ENCODE data around the gene MZF1. TPM values are rescaled to one million over a fixed set of nuclear protein-coding genes. Genes with fewer than 3 reads are reported as not detected.

The MZF1 gene
- polyA plus RNA-seq, 1 donor (not counting 4 experiments of a cell fraction or from before 2014, with no cell fraction given): 7.4 TPM

- no peak overlapping the region for H3K27ac ChIP-seq (ENCODE audit: control insufficient read depth, insufficient read depth, low read length)
- no peaks in the 10 kb centered on the region for H3K36me3 ChIP-seq (ENCODE audit: control insufficient read depth in 2 of 2, extremely low read depth in 1 of 2, insufficient read depth in 2 of 2, low read length in 2 of 2)
- H3K9me3 ChIP-seq (ENCODE audit: control insufficient read depth, low read depth, low read length): no peaks in the 10 kb centered on the region
- H2AFZ ChIP-seq (ENCODE audit: control insufficient read depth, low read length): no peak overlapping the region
- no peak for TF ChIP-seq CTCF (optimal IDR thresholded peaks at IDR 0.05 in 1 of 3, IDR thresholded peaks at IDR 0.05 in 1 of 3, conservative IDR thresholded peaks at IDR 0.05 in 1 of 3; ENCODE audit: extremely low read depth in 1 of 3, insufficient read depth in 2 of 3, low read length in 3 of 3)
- TF ChIP-seq EZH2 (IDR thresholded peaks at IDR 0.05; ENCODE audit: low read length): no peak
- H3K9me1 ChIP-seq (ENCODE audit: control insufficient read depth, extremely low read depth, insufficient read depth, low read length): no peaks in the 10 kb centered on the region
- H3K9ac ChIP-seq (ENCODE audit: control insufficient read depth, extremely low read depth, insufficient read depth, low read length): no peak overlapping the region
- no peak overlapping the region for H3K4me2 ChIP-seq (ENCODE audit: control insufficient read depth, extremely low read depth, insufficient read depth, low read depth, low read length)
- H3K4me3 ChIP-seq (ENCODE audit: control insufficient read depth in 2 of 3, extremely low read depth in 1 of 3, insufficient read depth in 2 of 3, low read depth in 1 of 3, low read length in 3 of 3): no peak overlapping the region
- no peaks in the 10 kb centered on the region for H4K20me1 ChIP-seq (ENCODE audit: control insufficient read depth, extremely low read depth, insufficient read depth, low read length)
- no peaks in the 10 kb centered on the region for H3K79me2 ChIP-seq (ENCODE audit: control insufficient read depth, insufficient read depth, low read length)
- no peaks in the 10 kb centered on the region for H3K4me1 ChIP-seq (ENCODE audit: control insufficient read depth, extremely low read depth, insufficient read depth, low read length)
- peaks cover 7% of the 10 kb centered on the region for H3K27me3 ChIP-seq (ENCODE audit: control insufficient read depth, extremely low read depth, insufficient read depth, low read length)
- no peak for FAIRE-seq
- DNase-seq (ENCODE audit: low read depth, low spot score): no peak
- dilution Hi-C loops (cut with MboI; ENCODE audit: extremely low pct_ligation_motif_present, low sequenced_read_pairs): no loop called here
Observed at GRCh38 chr19:58529405-58529804, 43.7 kb downstream of the MZF1 start.

GRCh38 chr19:58522709-58523108 lies 50.4 kb downstream of the MZF1 start:
- H3K4me1 ChIP-seq (ENCODE audit: control insufficient read depth, extremely low read depth, insufficient read depth, low read length): peaks cover 13% of the 10 kb centered on the region
- no peaks in the 10 kb centered on the region for H4K20me1 ChIP-seq (ENCODE audit: control insufficient read depth, extremely low read depth, insufficient read depth, low read length)
- H3K9ac ChIP-seq (ENCODE audit: control insufficient read depth, extremely low read depth, insufficient read depth, low read length): no peak overlapping the region
- no peak overlapping the region for H2AFZ ChIP-seq (ENCODE audit: control insufficient read depth, low read length)
- no peaks in the 10 kb centered on the region for H3K9me3 ChIP-seq (ENCODE audit: control insufficient read depth, low read depth, low read length)
- H3K9me1 ChIP-seq (ENCODE audit: control insufficient read depth, extremely low read depth, insufficient read depth, low read length): no peaks in the 10 kb centered on the region
- dilution Hi-C loops (cut with MboI; ENCODE audit: extremely low pct_ligation_motif_present, low sequenced_read_pairs): no loop called here
- H3K27me3 ChIP-seq (ENCODE audit: control insufficient read depth, extremely low read depth, insufficient read depth, low read length): no peaks in the 10 kb centered on the region
- no peak for TF ChIP-seq EZH2 (IDR thresholded peaks at IDR 0.05; ENCODE audit: low read length)
- no peak for TF ChIP-seq CTCF (optimal IDR thresholded peaks at IDR 0.05 in 1 of 3, IDR thresholded peaks at IDR 0.05 in 1 of 3, conservative IDR thresholded peaks at IDR 0.05 in 1 of 3; ENCODE audit: extremely low read depth in 1 of 3, insufficient read depth in 2 of 3, low read length in 3 of 3)
- FAIRE-seq: no peak
- H3K27ac ChIP-seq (ENCODE audit: control insufficient read depth, insufficient read depth, low read length): no peak overlapping the region
- no peak overlapping the region for H3K4me2 ChIP-seq (ENCODE audit: control insufficient read depth, extremely low read depth, insufficient read depth, low read depth, low read length)
- no peak overlapping the region for H3K4me3 ChIP-seq (ENCODE audit: control insufficient read depth in 2 of 3, extremely low read depth in 1 of 3, insufficient read depth in 2 of 3, low read depth in 1 of 3, low read length in 3 of 3)
- H3K36me3 ChIP-seq (ENCODE audit: control insufficient read depth in 2 of 2, extremely low read depth in 1 of 2, insufficient read depth in 2 of 2, low read length in 2 of 2): no peaks in the 10 kb centered on the region
- no peak for DNase-seq (ENCODE audit: low read depth, low spot score)
- peaks cover 14% of the 10 kb centered on the region for H3K79me2 ChIP-seq (ENCODE audit: control insufficient read depth, insufficient read depth, low read length)

Measured in keratinocyte (primary cell).